Stimulated activated CD8-positive, alpha-beta memory T cell treated with anti-CD3 and anti-CD28 coated beads, Interleukin-4, amount 100 ng/mL, for 24 hours (primary cell): ENCODE results near the gene TFEC.

Experiments
- DNase-seq: peaks from one replicate; pipeline ENCODE4 v3.0.0-alpha.2; 2020; ENCODE audit warnings: low read depth

Gene TFEC

GRCh38 chr7:115924411-115924810, 106.2 kb downstream of the TFEC start:
- DNase-seq = no peak

GRCh38 chr7:115920367-115920766, 110.2 kb downstream of the TFEC start:
- no peak for DNase-seq

GRCh38 chr7:115914951-115915350, 115.6 kb downstream of the TFEC start:
- DNase-seq = no peak

GRCh38 chr7:115911465-115911864, 119.1 kb downstream of the TFEC start:
- no peak for DNase-seq

GRCh38 chr7:115910541-115911164, 119.9 kb downstream of the TFEC start:
- DNase-seq = no peak

GRCh38 chr7:115906731-115907130, 123.8 kb downstream of the TFEC start:
- no peak for DNase-seq

GRCh38 chr7:115889669-115889984, 140.9 kb downstream of the TFEC start:
- no peak for DNase-seq

GRCh38 chr7:115888981-115889668, 141.4 kb downstream of the TFEC start:
- DNase-seq = no peak

GRCh38 chr7:115885550-115885949, 145.0 kb downstream of the TFEC start:
- no peak for DNase-seq
